ENCODE data around the gene CPSF4L.

- TF ChIP-seq CTCF (IDR thresholded peaks at IDR 0.05; ENCODE audit: low read depth, low read length) (no peak), POLR2A (IDR thresholded peaks at IDR 0.05; ENCODE audit: extremely low read depth, insufficient read length) (no peak), MAX (IDR thresholded peaks at IDR 0.05; ENCODE audit: low read depth, low read length) (no peak)
Measured at GRCh38 chr17:73198930-73199260, 62.8 kb downstream of the CPSF4L start.

All from NB4 (cell line).